WTC11 (cell line): ENCODE measurements around the gene FXYD3. TPM values are rescaled to one million over a fixed set of nuclear protein-coding genes. Genes with fewer than 3 reads are reported as not detected.

Source experiments
- ATAC-seq: fragments of 200-7000 bp; cut with Tn5 transposase; 2 replicates; pipeline ENCODE4 v1.10.0; 2021; ENCODE audit warnings: mild to moderate bottlenecking, moderate library complexity
- CTCF ChIA-PET: fragments of 300-600 bp; sonication (Branson Sonifier 250); formaldehyde crosslinking; loops from one replicate; lab custom pipeline; 2021; ENCODE audit warnings: antibody characterized with exemption; lab: Charles Lee
- POLR2A ChIA-PET: fragments of 350-600 bp; sonication (Branson Sonifier 250); formaldehyde crosslinking; loops from one replicate; lab custom pipeline; 2021; ENCODE audit warnings: antibody characterized with exemption; lab: Charles Lee
- DNase-seq: peaks from one replicate; pipeline ENCODE4 v3.0.0; 2021; ENCODE audit warnings: low spot score
- H3K27ac Mint-ChIP-seq: 2 replicates; pipeline ENCODE4 v1.8.0; 2021; ENCODE audit warnings: mixed read lengths
- H3K27me3 Mint-ChIP-seq: 2 replicates; pipeline ENCODE4 v1.8.0; 2021; ENCODE audit warnings: low read depth, mild to moderate bottlenecking, moderate library complexity, mixed read lengths
- H3K36me3 Mint-ChIP-seq: 2 replicates; pipeline ENCODE4 v1.8.0; 2021; ENCODE audit warnings: mixed read lengths
- H3K4me1 Mint-ChIP-seq: 2 replicates; pipeline ENCODE4 v1.8.0; 2022; ENCODE audit warnings: mixed read lengths
- H3K4me3 Mint-ChIP-seq: 2 replicates; pipeline ENCODE4 v1.8.0; 2021; ENCODE audit warnings: mild to moderate bottlenecking, moderate library complexity, mixed read lengths
- H3K9me3 Mint-ChIP-seq: 2 replicates; pipeline ENCODE4 v1.8.0; 2021; ENCODE audit warnings: mixed read lengths
- CREB1 ChIP-seq: sonication (generic); formaldehyde crosslinking; IDR thresholded peaks from 2 replicates; pipeline ENCODE4 v1.8.0; 2023; ENCODE audit warnings: mild to moderate bottlenecking, missing genetic modification reagents
- CTCF ChIP-seq: fragments of 200-600 bp; IDR thresholded peaks from 2 replicates; pipeline ENCODE4 v1.8.0; 2022; ENCODE audit warnings: antibody characterized with exemption
- ERG ChIP-seq: fragments of 250-450 bp; sonication (Bioruptor Pico); IDR thresholded peaks from 2 replicates; pipeline ENCODE4 v1.8.0; 2021; ENCODE audit warnings: mild to moderate bottlenecking
- FOXK1 ChIP-seq: sonication (generic); formaldehyde crosslinking; IDR thresholded peaks from 2 replicates; pipeline ENCODE4 v1.8.0; 2022; ENCODE audit warnings: mild to moderate bottlenecking, moderate library complexity, missing genetic modification reagents
- FOXP1 ChIP-seq: sonication (generic); formaldehyde crosslinking; IDR thresholded peaks from 2 replicates; pipeline ENCODE4 v1.8.0; 2022; ENCODE audit warnings: missing genetic modification reagents, mild to moderate bottlenecking, moderate library complexity, borderline replicate concordance
- GABPB1 ChIP-seq: sonication (generic); formaldehyde crosslinking; IDR thresholded peaks from 2 replicates; pipeline ENCODE4 v1.8.1; 2023; ENCODE audit warnings: mild to moderate bottlenecking, missing genetic modification reagents
- HMGA2 ChIP-seq: fragments of 250-450 bp; sonication (Bioruptor Pico); IDR thresholded peaks from 2 replicates; pipeline ENCODE4 v1.4.0; 2021; ENCODE audit warnings: mild to moderate bottlenecking, moderate library complexity
- HMGXB4 ChIP-seq: sonication (generic); formaldehyde crosslinking; IDR thresholded peaks from 2 replicates; pipeline ENCODE4 v1.8.1; 2023; ENCODE audit warnings: mild to moderate bottlenecking, moderate library complexity, missing genetic modification reagents
- IRF1 ChIP-seq: sonication (generic); formaldehyde crosslinking; IDR thresholded peaks from 2 replicates; pipeline ENCODE4 v1.8.0; 2023; ENCODE audit warnings: missing genetic modification reagents
- JUN ChIP-seq: sonication (generic); formaldehyde crosslinking; IDR thresholded peaks from 2 replicates; pipeline ENCODE4 v1.8.0; 2023; ENCODE audit warnings: mild to moderate bottlenecking, missing genetic modification reagents
- MLX ChIP-seq: sonication (generic); formaldehyde crosslinking; IDR thresholded peaks from 2 replicates; pipeline ENCODE4 v1.8.1; 2023; ENCODE audit warnings: mild to moderate bottlenecking, missing genetic modification reagents, moderate library complexity
- NR2C2 ChIP-seq: sonication (generic); formaldehyde crosslinking; IDR thresholded peaks from 2 replicates; pipeline ENCODE4 v1.8.0; 2022; ENCODE audit warnings: mild to moderate bottlenecking, missing genetic modification reagents
- SMAD3 ChIP-seq: sonication (generic); formaldehyde crosslinking; IDR thresholded peaks from 2 replicates; pipeline ENCODE4 v1.8.0; 2022; ENCODE audit warnings: missing genetic modification reagents, mild to moderate bottlenecking, borderline replicate concordance
- SP1 ChIP-seq: sonication (generic); formaldehyde crosslinking; conservative IDR thresholded peaks from 2 replicates; pipeline ENCODE4 v1.8.1; 2022; ENCODE audit warnings: missing genetic modification reagents
- TP53 ChIP-seq: sonication (generic); formaldehyde crosslinking; IDR thresholded peaks from 2 replicates; pipeline ENCODE4 v1.8.1; 2023; ENCODE audit warnings: mild to moderate bottlenecking, missing genetic modification reagents
- ZNF219 ChIP-seq: sonication (generic); formaldehyde crosslinking; IDR thresholded peaks from 2 replicates; pipeline ENCODE4 v1.8.0; 2023; ENCODE audit warnings: missing genetic modification reagents, mild to moderate bottlenecking, borderline replicate concordance
- ZNF396 ChIP-seq: fragments of 250-450 bp; sonication (Bioruptor Pico); IDR thresholded peaks from 2 replicates; pipeline ENCODE4 v1.8.0; 2021; ENCODE audit warnings: mild to moderate bottlenecking, moderate library complexity, borderline replicate concordance
- ZNF423 ChIP-seq: fragments of 250-450 bp; sonication (Bioruptor Pico); IDR thresholded peaks from 2 replicates; pipeline ENCODE4 v2.1.2; 2022; ENCODE audit warnings: mild to moderate bottlenecking, moderate library complexity
- ZNF532 ChIP-seq: fragments of 250-450 bp; sonication (Bioruptor Pico); IDR thresholded peaks from 2 replicates; pipeline ENCODE4 v1.9.0; 2021; ENCODE audit warnings: mild to moderate bottlenecking, borderline replicate concordance
- total RNA-seq: library from RNA; stranded (reverse); gene quantifications from 3 replicates; pipeline ENCODE4 v1.2.3, GENCODE V29; 2021

FXYD3 gene
- total RNA-seq, 1 experiment from 2014 or later: 1.8 TPM

- no peak for DNase-seq
- no peak for ATAC-seq
- H3K36me3 Mint-ChIP-seq: no peaks in the 10 kb centered on the region
- CTCF ChIA-PET: interaction anchor here (0.6 to 2.2 kb wide), 9 partner anchors 17 to 410 kb away, joined by 3 to 12 read pairs (median 4); partner anchors contain the start of gene LGI4
- peaks cover 3% of the 10 kb centered on the region for H3K27me3 Mint-ChIP-seq
- POLR2A ChIA-PET: no interaction called here
- peaks cover 42% of the 10 kb centered on the region for H3K4me1 Mint-ChIP-seq
- TF ChIP-seq FOXP1 (CRISPR knock-in tag) (0 out of 2 replicates have a peak, but pooled peaks have one; percentile 10), SMAD3 (CRISPR knock-in tag) (no peak), SP1 (CRISPR knock-in tag) (no peak), HMGA2 (CRISPR knock-in tag) (no peak), MLX (CRISPR knock-in tag) (no peak), NR2C2 (CRISPR knock-in tag) (no peak)
- TF ChIP-seq, all 79 proteins: peak for 1
- no peak overlapping the region for H3K4me3 Mint-ChIP-seq
- H3K9me3 Mint-ChIP-seq: no peaks in the 10 kb centered on the region
- no peak overlapping the region for H3K27ac Mint-ChIP-seq
Observed at GRCh38 chr19:35118268-35119020, 2.8 kb downstream of the FXYD3 start.

- CTCF ChIA-PET: interaction anchor here (0.6 to 2.2 kb wide), 5 partner anchors 16 to 64 kb away, joined by 4 to 12 read pairs (median 6); partner anchors contain the start of gene LGI4
- peaks cover 44% of the 10 kb centered on the region for H3K4me1 Mint-ChIP-seq
- no peaks in the 10 kb centered on the region for H3K9me3 Mint-ChIP-seq
- H3K36me3 Mint-ChIP-seq: no peaks in the 10 kb centered on the region
- no peak overlapping the region for H3K4me3 Mint-ChIP-seq
- H3K27me3 Mint-ChIP-seq: peaks cover 3% of the 10 kb centered on the region
- ATAC-seq: no peak
- TF ChIP-seq ZNF219 (CRISPR knock-in tag): no peak
- TF ChIP-seq HMGXB4 (CRISPR knock-in tag): no peak
- TF ChIP-seq, all 79 proteins: peak for 0
- POLR2A ChIA-PET: no interaction called here
- DNase-seq: no peak
- no peak overlapping the region for H3K27ac Mint-ChIP-seq
Observed at GRCh38 chr19:35119091-35119490, 3.5 kb downstream of the FXYD3 start.

GRCh38 chr19:35119578-35120155 lies 4.0 kb downstream of the FXYD3 start:
- Mint-ChIP-seq H3K9me3 (no peaks in the 10 kb centered on the region), H3K27ac (no peak overlapping the region), H3K36me3 (no peaks in the 10 kb centered on the region), H3K4me1 (peaks cover 45% of the 10 kb centered on the region), H3K4me3 (no peak overlapping the region), H3K27me3 (peaks cover 3% of the 10 kb centered on the region)
- CTCF ChIA-PET: interaction anchor here (0.6 to 2.2 kb wide), 5 partner anchors 16 to 64 kb away, joined by 4 to 12 read pairs (median 6); partner anchors contain the start of gene LGI4
- ATAC-seq (no peak), DNase-seq (no peak)
- POLR2A ChIA-PET: no interaction called here
- TF ChIP-seq ZNF532 (CRISPR knock-in tag): no peak
- no peak for TF ChIP-seq GABPB1 (CRISPR knock-in tag)
- TF ChIP-seq CREB1: no peak
- no peak for TF ChIP-seq CTCF
- TF ChIP-seq ZNF423 (CRISPR knock-in tag): no peak
- no peak for TF ChIP-seq TP53
- no peak for TF ChIP-seq JUN (CRISPR knock-in tag)
- no peak for TF ChIP-seq ZNF396
- TF ChIP-seq IRF1 (CRISPR knock-in tag): no peak
- TF ChIP-seq FOXK1: no peak
- no peak for TF ChIP-seq FOXP1 (CRISPR knock-in tag)
- no peak for TF ChIP-seq ERG
